ENCODE results near the gene PCSK4. TPM values are rescaled to one million over a fixed set of nuclear protein-coding genes. Genes with fewer than 3 reads are reported as not detected.
"Not testable (repeated sequence)": the region's sequence is repeated elsewhere in the genome, so short reads cannot be mapped to it uniquely, and the experiment has no call there.

Gene PCSK4
- total RNA-seq, 2 experiments from 2014 or later, result 1.8 to 3.9 TPM

GRCh38 chr19:1478934-1479707 is 11.0 kb downstream of the PCSK4 start, which contains the start of gene C19orf25:
C19orf25 (minus strand) TSS chr19:1479215; CDS start chr19:1478903, 312 bp downstream.
- Mint-ChIP-seq H3K4me1 (peaks cover 6% of the 10 kb centered on the region), H3K36me3 (ENCODE audit: low read depth) (peaks cover 7% of the 10 kb centered on the region), H3K27me3 (no peaks in the 10 kb centered on the region), H3K27ac (peak within 1 kb of the TSS; percentile 95), H3K9me3 (ENCODE audit: low read depth) (no peaks in the 10 kb centered on the region), H3K4me3 (peak within 1 kb of the TSS; percentile 96)
- POLR2A ChIA-PET, result no interaction called here
- intact Hi-C loops (cut with DNase I, micrococcal nuclease), result loop anchor here (1.0 to 5.0 kb wide), 12 partner anchors 11 to 173 kb away; partner anchors contain the start of genes PCSK4 (in 2 of the 2), ADAMTSL5 (in 1 of the 2), DAZAP1 (in 1 of the 2) and MBD3 (in 1 of the 2)
- peak; percentile 97 for DNase-seq
- CTCF ChIA-PET, result interaction anchor here (0.6 kb wide), 1 partner anchor 823 kb away, joined by 3 read pairs; no protein-coding TSS in a partner anchor
- peak; percentile 98 for ATAC-seq

- H3K27me3 Mint-ChIP-seq; POLR2A ChIA-PET; H3K27ac Mint-ChIP-seq; H3K4me1 Mint-ChIP-seq; ATAC-seq; H3K36me3 Mint-ChIP-seq (ENCODE audit: low read depth); CTCF ChIA-PET; DNase-seq; H3K9me3 Mint-ChIP-seq (ENCODE audit: low read depth): not testable (repeated sequence)
- intact Hi-C loops (cut with DNase I, micrococcal nuclease), result loop anchor here in 1 of 2 experiments (5.0 kb wide), 1 partner anchor 35 kb away; no protein-coding TSS in a partner anchor
- peak overlapping the region; percentile 96 for H3K4me3 Mint-ChIP-seq
Observed at GRCh38 chr19:1477056-1477455, 13.1 kb downstream of the PCSK4 start.

DNA sequence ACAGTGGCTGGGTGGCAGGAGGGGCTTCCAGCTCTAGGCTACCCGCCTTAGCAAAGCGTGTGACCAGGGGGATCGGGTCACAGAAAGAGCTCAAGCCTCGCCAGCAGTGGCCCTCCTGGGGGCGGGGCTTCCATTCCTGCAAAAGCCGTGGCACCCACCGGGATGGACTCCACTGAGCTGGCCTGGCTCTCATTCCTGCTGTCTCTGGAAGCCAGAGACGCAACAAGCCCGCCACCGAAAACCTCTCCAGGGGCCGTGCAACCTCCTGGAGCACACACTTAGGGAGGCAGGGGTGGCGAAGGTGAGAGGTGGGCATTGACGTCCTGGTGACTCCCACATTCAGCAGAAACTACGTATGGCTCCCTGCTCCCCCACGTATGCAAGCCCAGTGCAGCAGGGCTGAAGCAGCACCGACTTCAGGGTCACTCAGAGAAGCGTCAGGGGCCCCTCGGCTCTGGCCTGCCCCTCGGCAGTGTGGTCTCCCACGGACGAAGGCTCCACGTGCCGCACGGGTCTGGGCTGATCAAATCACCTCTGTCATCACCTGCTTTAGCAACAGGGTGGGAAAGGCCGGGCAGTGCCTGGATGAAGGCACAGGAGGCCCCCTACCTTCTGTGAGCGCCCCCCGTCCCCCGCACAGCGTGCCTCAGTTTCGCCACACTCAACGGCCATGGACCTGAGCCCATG is 14.3 kb downstream of the PCSK4 start:
- ATAC-seq (no peak), DNase-seq (no peak)
- Mint-ChIP-seq H3K4me1 (peaks cover 8% of the 10 kb centered on the region), H3K27ac (no peak overlapping the region), H3K27me3 (no peaks in the 10 kb centered on the region), H3K9me3 (ENCODE audit: low read depth) (no peaks in the 10 kb centered on the region), H3K36me3 (ENCODE audit: low read depth) (peaks cover 7% of the 10 kb centered on the region), H3K4me3 (no peak overlapping the region)
- intact Hi-C loops (cut with DNase I, micrococcal nuclease), result loop anchor here in 1 of 2 experiments (5.0 kb wide), 1 partner anchor 34 kb away; no protein-coding TSS in a partner anchor
- CTCF ChIA-PET, result interaction anchor here (1.0 kb wide), 1 partner anchor 15 kb away, joined by 4 read pairs; the partner anchor contains the start of gene REEP6
- POLR2A ChIA-PET, result no interaction called here

DNA sequence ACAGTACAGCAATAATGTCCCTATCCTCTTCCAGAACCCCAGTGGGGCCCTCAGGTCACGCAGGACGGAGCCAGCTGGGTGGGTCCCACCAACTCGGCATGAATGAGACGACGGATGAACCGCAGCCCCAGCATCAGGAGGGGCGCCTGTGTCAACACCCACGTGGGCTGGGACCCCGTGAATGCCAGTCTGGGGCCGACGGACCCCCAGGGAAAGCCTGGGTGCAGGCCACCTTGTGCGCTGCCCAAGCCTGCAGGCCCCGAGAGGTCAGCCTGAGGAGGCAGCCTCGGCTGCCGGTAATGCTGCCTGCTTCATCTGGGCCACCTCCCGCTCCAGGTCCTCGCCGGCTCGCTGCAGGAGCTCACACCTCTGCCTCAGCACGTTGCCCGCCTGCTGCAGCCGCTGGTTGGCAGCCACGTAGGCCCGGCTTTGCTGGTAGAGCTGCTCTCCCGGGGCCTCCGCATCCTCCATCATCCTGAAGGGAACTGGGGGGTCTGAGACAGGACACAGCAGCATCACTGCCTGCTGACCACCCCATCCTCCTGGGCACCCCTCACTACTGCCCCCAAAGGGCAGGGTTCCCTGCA is 15.3 kb downstream of the PCSK4 start:
- H3K4me3 Mint-ChIP-seq, result no peak overlapping the region
- no peaks in the 10 kb centered on the region for H3K27me3 Mint-ChIP-seq
- ATAC-seq (no peak), DNase-seq (no peak)
- H3K9me3 Mint-ChIP-seq (ENCODE audit: low read depth), result no peaks in the 10 kb centered on the region
- H3K27ac Mint-ChIP-seq, result no peak overlapping the region
- intact Hi-C loops (cut with DNase I, micrococcal nuclease), result loop anchor here in 1 of 2 experiments (5.0 kb wide), 1 partner anchor 33 kb away; no protein-coding TSS in a partner anchor
- CTCF ChIA-PET, result interaction anchor here (1.0 to 2.1 kb wide), 2 partner anchors 16 to 31 kb away, joined by 4 to 7 read pairs; partner anchors contain the start of gene REEP6
- peaks cover 11% of the 10 kb centered on the region for H3K4me1 Mint-ChIP-seq
- POLR2A ChIA-PET, result no interaction called here
- peaks cover 7% of the 10 kb centered on the region for H3K36me3 Mint-ChIP-seq (ENCODE audit: low read depth)

- intact Hi-C loops (cut with DNase I, micrococcal nuclease), result no loop called here
- Mint-ChIP-seq H3K4me3 (no peak overlapping the region), H3K36me3 (ENCODE audit: low read depth) (peaks cover 7% of the 10 kb centered on the region), H3K27ac (no peak overlapping the region), H3K27me3 (no peaks in the 10 kb centered on the region), H3K4me1 (peaks cover 11% of the 10 kb centered on the region), H3K9me3 (ENCODE audit: low read depth) (no peaks in the 10 kb centered on the region)
- POLR2A ChIA-PET, result no interaction called here
- no peak for ATAC-seq
- DNase-seq, result no peak
- CTCF ChIA-PET, result interaction anchor here (0.5 to 2.1 kb wide), 3 partner anchors 30 to 72 kb away, joined by 3 to 7 read pairs (median 4); no protein-coding TSS in a partner anchor
Observed at GRCh38 chr19:1474011-1474764, 16.0 kb downstream of the PCSK4 start.

DNA sequence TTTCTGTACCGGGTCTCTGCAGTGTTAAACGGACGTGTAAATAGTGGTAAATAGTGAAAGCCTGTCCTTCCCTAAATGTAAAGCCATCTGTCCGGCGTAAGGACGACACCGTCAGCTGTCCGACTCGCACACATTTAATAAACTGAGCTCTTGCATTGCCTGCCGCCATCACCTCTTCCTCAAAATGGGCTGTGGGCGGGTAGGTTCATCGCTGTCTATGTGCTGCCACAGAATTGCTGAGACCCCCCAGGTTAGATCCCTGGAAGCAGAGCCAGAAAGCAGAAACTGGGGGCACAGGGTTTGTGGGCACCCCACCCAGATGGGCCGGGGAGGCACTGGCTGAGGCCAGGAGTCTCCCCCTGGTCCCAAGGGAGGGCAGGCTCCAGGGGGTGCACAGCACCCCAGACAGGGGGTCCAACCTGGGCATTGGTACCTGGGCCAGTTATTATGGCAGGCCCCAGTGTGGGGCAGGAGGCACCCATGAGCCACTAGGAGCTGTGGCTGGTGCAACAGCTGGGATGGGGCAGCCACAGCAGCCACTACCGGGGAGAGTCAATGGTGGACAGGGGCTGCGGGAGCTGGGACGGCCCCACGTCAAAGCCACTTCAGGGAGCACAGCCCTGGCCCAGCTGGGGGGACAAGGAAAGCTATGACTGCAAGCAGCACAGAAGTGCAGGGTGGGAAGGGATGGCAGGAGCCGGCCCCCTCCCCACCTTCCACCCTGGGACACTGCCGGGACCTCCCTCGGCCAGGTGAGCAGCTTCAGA is 16.9 kb downstream of the PCSK4 start:
- H3K27me3 Mint-ChIP-seq, result peaks cover under 1% of the 10 kb centered on the region
- H3K4me1 Mint-ChIP-seq, result peaks cover 10% of the 10 kb centered on the region
- H3K36me3 Mint-ChIP-seq (ENCODE audit: low read depth), result peaks cover 5% of the 10 kb centered on the region
- no peak overlapping the region for H3K27ac Mint-ChIP-seq
- ATAC-seq (no peak), DNase-seq (no peak)
- CTCF ChIA-PET, result interaction anchor here (0.6 to 2.1 kb wide), 4 partner anchors 29 to 55 kb away, joined by 3 to 7 read pairs (median 4); no protein-coding TSS in a partner anchor
- POLR2A ChIA-PET, result interaction anchor here (0.6 kb wide), 1 partner anchor 381 kb away, joined by 3 read pairs; no protein-coding TSS in a partner anchor
- intact Hi-C loops (cut with DNase I, micrococcal nuclease), result no loop called here
- H3K9me3 Mint-ChIP-seq (ENCODE audit: low read depth), result no peaks in the 10 kb centered on the region
- no peak overlapping the region for H3K4me3 Mint-ChIP-seq

- intact Hi-C loops (cut with DNase I, micrococcal nuclease), result no loop called here
- DNase-seq (no peak), ATAC-seq (no peak)
- POLR2A ChIA-PET, result interaction anchor here (0.6 to 1.5 kb wide), 2 partner anchors 203 to 382 kb away, joined by 3 to 4 read pairs; partner anchors contain the start of gene CIRBP
- CTCF ChIA-PET, result interaction anchor here (0.8 to 2.1 kb wide), 3 partner anchors 28 to 33 kb away, joined by 3 to 7 read pairs (median 4); no protein-coding TSS in a partner anchor
- no peak overlapping the region for H3K4me3 Mint-ChIP-seq
- H3K4me1 Mint-ChIP-seq, result peaks cover 9% of the 10 kb centered on the region
- H3K27ac Mint-ChIP-seq, result no peak overlapping the region
- H3K9me3 Mint-ChIP-seq (ENCODE audit: low read depth), result no peaks in the 10 kb centered on the region
- peaks cover 2% of the 10 kb centered on the region for H3K27me3 Mint-ChIP-seq
- H3K36me3 Mint-ChIP-seq (ENCODE audit: low read depth), result peaks cover 4% of the 10 kb centered on the region
Observed at GRCh38 chr19:1472231-1473084, 17.7 kb downstream of the PCSK4 start.

GRCh38 chr19:1471515-1472160 is 18.5 kb downstream of the PCSK4 start:
- CTCF ChIA-PET, result interaction anchor here (0.6 to 1.2 kb wide), 2 partner anchors 27 to 124 kb away, joined by 4 read pairs; no protein-coding TSS in a partner anchor
- no peak for ATAC-seq

GRCh38 chr19:1471010-1471514 is 19.1 kb downstream of the PCSK4 start:
- intact Hi-C loops (cut with DNase I, micrococcal nuclease), result loop anchor here in 1 of 2 experiments (1.0 kb wide), 1 partner anchor 26 kb away; no protein-coding TSS in a partner anchor
- peaks cover 3% of the 10 kb centered on the region for H3K27me3 Mint-ChIP-seq
- ChIA-PET CTCF (interaction anchor here (0.6 to 1.2 kb wide), 2 partner anchors 27 to 124 kb away, joined by 4 read pairs; no protein-coding TSS in a partner anchor), POLR2A (interaction anchor here (1.5 kb wide), 1 partner anchor 202 kb away, joined by 4 read pairs; the partner anchor contains the start of gene CIRBP)
- H3K36me3 Mint-ChIP-seq (ENCODE audit: low read depth), result no peaks in the 10 kb centered on the region
- H3K9me3 Mint-ChIP-seq (ENCODE audit: low read depth), result no peaks in the 10 kb centered on the region
- H3K4me1 Mint-ChIP-seq, result peaks cover 5% of the 10 kb centered on the region
- H3K4me3 Mint-ChIP-seq, result no peak overlapping the region
- H3K27ac Mint-ChIP-seq, result no peak overlapping the region
- ATAC-seq (no peak), DNase-seq (peak; percentile 45)

More at GRCh38 chr19:1471515-1472160, 18.5 kb downstream of the PCSK4 start:
- H3K9me3 Mint-ChIP-seq (ENCODE audit: low read depth), result no peaks in the 10 kb centered on the region
- intact Hi-C loops (cut with DNase I, micrococcal nuclease), result loop anchor here in 1 of 2 experiments (1.0 kb wide), 1 partner anchor 26 kb away; no protein-coding TSS in a partner anchor
- peaks cover 2% of the 10 kb centered on the region for H3K27me3 Mint-ChIP-seq
- POLR2A ChIA-PET, result interaction anchor here (1.5 kb wide), 1 partner anchor 203 kb away, joined by 4 read pairs; the partner anchor contains the start of gene CIRBP
- H3K36me3 Mint-ChIP-seq (ENCODE audit: low read depth), result no peaks in the 10 kb centered on the region
- H3K4me1 Mint-ChIP-seq, result peaks cover 5% of the 10 kb centered on the region
- no peak overlapping the region for H3K4me3 Mint-ChIP-seq
- peak; percentile 48 for DNase-seq
- no peak overlapping the region for H3K27ac Mint-ChIP-seq

All from activated CD4-positive, alpha-beta T cell treated with anti-CD3 and anti-CD28 coated beads for 36 hours (primary cell).